ENCODE results near the gene FHOD3. TPM values are rescaled to one million over a fixed set of nuclear protein-coding genes. Genes with fewer than 3 reads are reported as not detected.

FHOD3 gene
- total and polyA plus RNA-seq, 4 donors, result 0.57 to 1.3 (median 1.2) TPM; not detected in 1

DNA sequence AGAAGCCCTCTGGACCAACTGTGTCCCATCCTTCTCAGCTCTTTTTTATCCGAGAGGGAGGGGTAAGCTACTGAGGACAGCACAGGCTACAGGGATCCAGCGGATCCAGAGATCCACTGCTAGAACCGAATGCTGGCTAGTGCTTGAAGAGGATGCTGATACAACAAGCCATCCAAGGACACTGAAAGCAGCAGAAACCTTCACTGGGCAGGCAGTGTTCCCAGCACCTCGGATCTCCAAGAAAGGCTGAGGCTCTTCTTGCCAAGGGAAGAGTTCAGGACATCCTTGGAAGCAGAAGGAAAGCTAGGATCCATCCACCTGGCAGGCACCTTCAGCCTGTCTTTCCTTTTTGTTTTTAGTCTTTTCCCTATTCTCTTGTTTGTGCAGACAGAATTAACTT, 13.2 kb upstream of the FHOD3 start:
- peaks cover 0 to 10% (median 0%) of the 10 kb centered on the region in 4 donors for H3K9me3 ChIP-seq (ENCODE audit: control insufficient read depth in 4 of 4, low read length in 3 of 4)
- H3K4me3 ChIP-seq (ENCODE audit: low read depth in 1 of 3, low read length in 3 of 3), result no peak overlapping the region
- H3K27ac ChIP-seq (ENCODE audit: low read depth in 1 of 2, low read length in 2 of 2), result no peak overlapping the region
- TF ChIP-seq SP1 (IDR thresholded peaks at IDR 0.05) (no peak), REST (IDR thresholded peaks at IDR 0.05) (no peak), NR2F2 (IDR thresholded peaks at IDR 0.05) (no peak), JUND (IDR thresholded peaks at IDR 0.05) (no peak), YY1 (IDR thresholded peaks at IDR 0.05) (no peak), FOXA2 (IDR thresholded peaks at IDR 0.05) (no peak), FOXA1 (IDR thresholded peaks at IDR 0.05) (no peak), CTCF (IDR thresholded peaks at IDR 0.05; ENCODE audit: low read depth, low read length, missing input control) (no peak), EGR1 (IDR thresholded peaks at IDR 0.05; ENCODE audit: low read depth in 2 of 2) (no peak), GABPA (IDR thresholded peaks at IDR 0.05 in 1 of 2, conservative IDR thresholded peaks at IDR 0.05 in 1 of 2) (no peak), TAF1 (conservative IDR thresholded peaks at IDR 0.05) (no peak), HNF4A (conservative IDR thresholded peaks at IDR 0.05) (no peak), HNF4G (IDR thresholded peaks at IDR 0.05) (no peak)
- TF ChIP-seq, protein P1, sequence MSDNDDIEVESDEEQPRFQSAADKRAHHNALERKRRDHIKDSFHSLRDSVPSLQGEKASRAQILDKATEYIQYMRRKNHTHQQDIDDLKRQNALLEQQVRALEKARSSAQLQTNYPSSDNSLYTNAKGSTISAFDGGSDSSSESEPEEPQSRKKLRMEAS (IDR thresholded peaks at IDR 0.05), result no peak
- TF ChIP-seq, protein P2, sequence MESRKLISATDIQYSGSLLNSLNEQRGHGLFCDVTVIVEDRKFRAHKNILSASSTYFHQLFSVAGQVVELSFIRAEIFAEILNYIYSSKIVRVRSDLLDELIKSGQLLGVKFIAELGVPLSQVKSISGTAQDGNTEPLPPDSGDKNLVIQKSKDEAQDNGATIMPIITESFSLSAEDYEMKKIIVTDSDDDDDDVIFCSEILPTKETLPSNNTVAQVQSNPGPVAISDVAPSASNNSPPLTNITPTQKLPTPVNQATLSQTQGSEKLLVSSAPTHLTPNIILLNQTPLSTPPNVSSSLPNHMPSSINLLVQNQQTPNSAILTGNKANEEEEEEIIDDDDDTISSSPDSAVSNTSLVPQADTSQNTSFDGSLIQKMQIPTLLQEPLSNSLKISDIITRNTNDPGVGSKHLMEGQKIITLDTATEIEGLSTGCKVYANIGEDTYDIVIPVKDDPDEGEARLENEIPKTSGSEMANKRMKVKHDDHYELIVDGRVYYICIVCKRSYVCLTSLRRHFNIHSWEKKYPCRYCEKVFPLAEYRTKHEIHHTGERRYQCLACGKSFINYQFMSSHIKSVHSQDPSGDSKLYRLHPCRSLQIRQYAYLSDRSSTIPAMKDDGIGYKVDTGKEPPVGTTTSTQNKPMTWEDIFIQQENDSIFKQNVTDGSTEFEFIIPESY (IDR thresholded peaks at IDR 0.05), result no peak
- TF ChIP-seq, protein P3, sequence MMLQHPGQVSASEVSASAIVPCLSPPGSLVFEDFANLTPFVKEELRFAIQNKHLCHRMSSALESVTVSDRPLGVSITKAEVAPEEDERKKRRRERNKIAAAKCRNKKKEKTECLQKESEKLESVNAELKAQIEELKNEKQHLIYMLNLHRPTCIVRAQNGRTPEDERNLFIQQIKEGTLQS (IDR thresholded peaks at IDR 0.05), result no peak
- peaks cover 0 to 3% (median 0%) of the 10 kb centered on the region in 4 donors for H3K4me1 ChIP-seq (ENCODE audit: control insufficient read depth in 4 of 4, insufficient read depth in 4 of 4, low read length in 3 of 4)
- 75% methylated on average over 4 of the region's 4 CpGs for WGBS
- no peak overlapping the region for H3K9ac ChIP-seq (ENCODE audit: low read depth in 1 of 2, low read length in 2 of 2)
- no peaks in the 10 kb centered on the region for H3K36me3 ChIP-seq (ENCODE audit: control insufficient read depth in 4 of 4, insufficient read depth in 3 of 4, low read depth in 1 of 4, low read length in 3 of 4)
- DNase-seq (ENCODE audit: low spot score), result no peak
- H3K27me3 ChIP-seq (ENCODE audit: control insufficient read depth in 4 of 4, insufficient read depth in 4 of 4, low read length in 3 of 4), result peaks cover 0 to 3% (median 0%) of the 10 kb centered on the region in 4 donors
